Fibroblast of skin of left biceps (primary cell): Measurements from ENCODE around the gene GRIA2.
"Not testable (repeated sequence)": the region's sequence is repeated elsewhere in the genome, so short reads cannot be mapped to it uniquely, and the experiment has no call there.

Experiments
- DNase-seq, 2 experiments: peaks; one replicate each; pipeline ENCODE4 v3.0.0-alpha.2; 2013; ENCODE audit warnings: low read depth in 2 of 2

Gene GRIA2

DNA sequence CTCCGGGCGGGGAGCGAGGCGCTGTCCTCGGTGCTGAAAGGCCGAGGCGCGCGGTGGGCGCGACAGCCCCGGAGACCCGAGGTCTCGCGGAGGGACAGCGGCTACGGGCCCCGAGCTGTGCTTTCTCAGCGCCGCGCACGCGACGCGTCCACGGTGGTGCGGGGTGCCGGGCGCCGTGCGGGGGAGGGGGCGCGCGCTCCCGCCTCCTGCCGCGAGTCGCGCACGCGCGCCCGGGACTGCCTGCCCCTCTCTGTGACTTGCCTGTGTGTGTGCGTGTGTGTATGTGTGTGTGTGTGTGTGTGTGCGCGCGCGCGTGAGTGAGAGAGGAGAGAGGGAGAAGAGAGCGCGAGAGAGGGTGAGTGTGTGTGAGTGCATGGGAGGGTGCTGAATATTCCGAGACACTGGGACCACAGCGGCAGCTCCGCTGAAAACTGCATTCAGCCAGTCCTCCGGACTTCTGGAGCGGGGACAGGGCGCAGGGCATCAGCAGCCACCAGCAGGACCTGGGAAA is at the start of gene GRIA2:
GRIA2 (plus strand) TSS at position 358 of the 511 bp plus-strand sequence. CDS start 315 bp downstream, outside the sequence.
- DNase-seq = peak; percentile 12 to 18

DNA sequence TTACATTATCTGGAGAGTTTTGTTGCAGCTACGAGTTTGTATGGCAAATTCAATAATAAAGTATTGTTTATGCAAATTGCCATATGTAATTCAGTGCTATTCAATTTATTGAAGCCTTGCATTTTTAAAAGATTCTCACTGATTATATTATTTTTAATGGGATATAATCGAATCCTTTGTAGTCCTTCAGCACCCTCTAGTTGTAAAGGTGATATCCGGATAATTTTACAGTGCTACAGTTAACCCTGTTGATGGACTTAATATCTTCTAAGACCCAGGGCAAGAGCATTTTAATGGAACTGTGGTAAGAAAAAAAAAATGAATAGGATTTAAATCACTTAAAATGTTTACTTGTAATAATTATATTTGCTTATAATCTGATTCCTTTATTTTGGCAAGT is 48.5 kb upstream of the GRIA2 start:
- DNase-seq = no peak

DNA sequence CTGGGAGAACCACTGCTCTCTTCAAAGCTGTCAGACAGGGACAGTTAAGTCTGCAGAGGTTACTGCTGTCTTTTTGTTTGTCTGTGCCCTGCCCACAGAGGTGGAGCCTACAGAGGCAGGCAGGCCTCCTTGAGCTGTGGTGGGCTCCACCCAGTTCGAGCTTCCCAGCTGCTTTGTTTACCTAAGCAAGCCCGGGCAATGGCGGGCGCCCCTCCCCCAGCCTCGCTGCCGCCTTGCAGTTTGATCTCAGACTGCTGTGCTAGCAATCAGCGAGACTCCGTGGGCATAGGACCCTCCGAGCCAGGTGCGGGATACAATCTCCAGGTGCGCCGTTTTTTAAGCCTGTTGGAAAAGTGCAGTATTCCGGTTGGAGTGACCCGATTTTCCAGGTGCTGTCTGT is 40.3 kb upstream of the GRIA2 start:
- DNase-seq = not testable (repeated sequence)

DNA sequence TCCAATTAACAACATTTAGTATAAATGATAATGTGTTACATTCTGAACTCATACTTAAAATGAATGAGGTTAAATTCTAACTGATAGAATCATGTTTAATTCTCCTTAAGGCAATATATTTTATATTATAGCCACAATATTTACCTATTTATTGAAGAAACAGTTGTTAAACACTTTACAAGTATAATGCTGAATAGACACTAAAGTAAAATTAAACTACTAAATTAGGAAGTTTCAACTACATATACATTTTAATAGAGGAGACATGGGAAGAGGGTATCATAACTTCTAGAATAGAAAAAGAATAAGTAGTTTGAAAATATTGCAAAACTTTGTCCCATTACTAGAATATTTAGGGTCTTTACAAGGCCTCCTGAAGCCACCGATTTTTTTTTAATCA is 36.2 kb upstream of the GRIA2 start:
- no peak for DNase-seq

DNA sequence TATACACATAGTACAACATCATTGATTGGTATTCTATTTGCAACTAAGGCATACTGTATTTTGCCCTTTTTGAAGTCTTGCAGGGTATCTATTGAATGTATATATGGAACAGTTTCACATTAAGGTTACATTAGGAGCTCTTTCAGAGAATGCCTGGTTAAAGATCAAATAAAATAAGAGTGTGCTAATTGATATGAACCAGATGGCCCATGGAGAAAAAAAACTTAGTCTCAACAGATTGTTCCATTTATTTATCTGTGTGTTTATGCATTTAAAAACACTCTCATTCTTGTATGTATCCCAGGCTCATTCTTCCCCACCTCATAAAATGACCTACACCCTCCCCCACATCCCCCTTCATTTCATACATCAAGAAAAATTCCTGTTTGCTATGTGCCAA is 35.2 kb upstream of the GRIA2 start:
- DNase-seq = no peak

DNA sequence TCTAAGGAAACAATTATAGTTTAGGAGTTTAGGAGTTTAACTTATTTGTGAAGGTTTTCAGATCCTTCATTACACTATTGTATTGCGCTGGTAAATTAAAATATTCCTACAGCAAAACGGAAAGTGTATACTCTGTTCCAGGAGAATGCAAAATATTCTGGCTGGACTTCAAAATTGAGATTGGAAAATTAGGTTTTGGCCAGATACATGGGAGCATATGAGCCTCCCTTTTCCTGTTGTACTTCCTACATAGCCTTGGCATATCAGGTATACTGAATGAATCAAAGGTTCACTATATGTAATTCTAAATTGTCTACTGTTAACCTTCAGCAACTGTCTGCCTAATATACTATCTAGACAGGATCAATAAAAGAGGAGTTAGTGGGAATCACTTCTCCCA is 25.2 kb upstream of the GRIA2 start:
- no peak for DNase-seq

DNA sequence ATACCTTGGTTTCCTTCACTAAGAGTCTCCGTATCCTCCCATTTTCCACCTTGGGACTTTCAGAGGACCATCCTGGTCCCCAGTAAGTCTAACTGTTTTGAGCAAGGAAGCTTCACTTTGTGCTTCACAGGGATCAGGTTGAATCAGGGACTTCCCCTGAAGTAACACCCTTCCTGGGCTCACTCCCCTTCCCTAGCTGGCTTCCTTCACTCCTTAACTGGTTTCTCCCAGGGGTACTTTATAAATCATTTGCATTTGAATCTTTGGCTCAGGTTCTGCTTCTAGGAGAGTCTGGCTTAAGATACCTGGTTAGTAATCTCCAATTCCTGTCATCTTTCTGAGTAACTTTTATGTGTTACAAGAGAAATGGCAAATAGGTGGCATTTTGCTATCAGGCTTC is 24.5 kb upstream of the GRIA2 start:
- no peak for DNase-seq

DNA sequence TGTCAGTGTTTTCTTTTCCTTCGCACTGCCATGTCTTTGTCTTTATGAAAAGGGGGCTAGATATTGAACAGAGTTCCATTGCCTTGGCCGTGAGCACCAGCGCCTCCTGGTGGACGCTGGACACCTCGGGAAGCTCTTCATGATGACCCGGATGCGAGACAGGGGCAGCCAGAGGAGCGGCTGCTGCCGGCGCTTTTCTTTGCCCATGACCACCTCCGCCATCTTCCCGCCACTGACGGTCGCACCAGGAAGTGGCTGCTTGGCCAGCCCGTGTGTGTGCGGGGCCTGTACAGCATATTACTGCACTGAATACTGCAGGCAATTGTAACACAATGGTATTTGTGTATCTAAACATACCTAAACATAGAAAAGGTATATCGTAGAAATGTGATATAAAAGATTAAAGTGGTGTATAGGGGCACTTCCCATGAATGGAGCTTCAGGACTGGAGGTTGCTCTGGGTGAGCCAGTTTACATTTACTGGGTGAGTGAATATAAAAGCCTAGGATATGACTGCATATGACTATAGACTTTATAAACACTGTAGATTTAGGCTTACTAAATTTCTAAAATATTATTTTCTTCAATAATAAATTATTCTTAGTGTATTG is 15.8 kb upstream of the GRIA2 start:
- DNase-seq = no peak

DNA sequence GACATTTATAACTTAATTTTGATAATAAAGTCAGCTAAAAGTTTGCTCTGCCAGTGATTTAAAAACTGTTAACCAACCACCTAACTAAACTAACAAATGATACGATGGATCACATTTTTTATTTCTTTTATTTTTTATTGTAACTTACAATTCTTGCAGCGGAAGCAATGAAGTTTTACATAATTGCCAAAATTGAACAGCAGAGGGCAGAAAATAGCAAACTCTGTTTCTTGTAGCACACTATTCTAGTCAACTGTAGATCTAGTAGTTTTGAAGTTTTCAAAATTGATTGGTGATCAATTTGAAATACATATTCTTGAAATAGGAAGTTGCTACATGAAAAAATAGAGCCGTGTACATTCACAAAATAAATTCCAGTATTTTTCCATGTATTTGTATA is 2.8 kb upstream of the GRIA2 start:
- DNase-seq = no peak

DNA sequence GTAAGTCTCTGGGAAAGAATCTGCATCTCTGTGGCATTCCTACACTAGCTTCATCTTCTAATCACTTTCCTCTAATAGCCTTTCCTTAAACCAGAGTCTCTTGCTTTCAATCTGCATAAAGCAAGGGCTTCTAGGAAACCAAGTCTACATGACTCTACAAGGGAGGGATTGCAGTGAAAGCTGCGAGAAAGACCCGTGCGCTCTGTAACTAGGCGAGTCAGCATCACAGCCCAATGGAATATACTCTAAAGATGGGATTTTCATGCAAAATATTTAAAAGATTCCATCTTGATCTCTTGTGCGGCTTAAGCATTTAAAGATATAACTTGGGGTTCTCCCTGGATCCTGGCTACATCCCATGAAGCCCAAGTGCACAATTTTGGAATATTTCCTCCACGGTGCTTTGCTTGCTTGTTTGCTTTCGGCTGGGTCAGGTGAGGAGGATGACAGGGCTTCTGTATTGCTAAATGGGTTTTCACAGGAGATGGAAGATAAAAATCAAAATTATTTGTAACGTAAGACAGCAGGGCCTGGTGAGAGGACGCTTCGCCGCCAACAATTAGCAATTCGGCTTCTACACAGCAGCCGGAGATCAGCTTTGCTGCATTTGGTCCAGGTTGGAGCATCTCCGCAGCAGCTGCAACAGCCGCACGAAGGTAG is 687 bp upstream of the GRIA2 start:
- DNase-seq = no peak

DNA sequence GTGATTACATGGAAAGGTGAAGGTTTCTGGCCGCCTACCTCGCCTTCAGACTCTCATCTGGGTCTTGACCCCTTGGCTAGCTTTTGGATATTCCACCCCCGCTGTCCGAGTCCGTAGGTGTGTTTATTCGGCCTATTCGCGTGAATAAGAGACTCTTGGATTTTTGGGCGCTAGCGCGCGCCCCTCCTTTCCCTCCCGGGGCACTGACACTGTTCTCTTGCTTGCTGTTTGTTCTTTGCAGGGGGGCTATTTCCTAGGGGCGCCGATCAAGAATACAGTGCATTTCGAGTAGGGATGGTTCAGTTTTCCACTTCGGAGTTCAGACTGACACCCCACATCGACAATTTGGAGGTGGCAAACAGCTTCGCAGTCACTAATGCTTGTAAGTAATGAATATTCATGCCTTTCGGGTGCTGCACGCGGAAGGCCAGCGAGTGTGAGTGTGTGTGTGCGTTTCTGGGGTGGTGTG is 932 bp downstream of the GRIA2 start:
- no peak for DNase-seq

DNA sequence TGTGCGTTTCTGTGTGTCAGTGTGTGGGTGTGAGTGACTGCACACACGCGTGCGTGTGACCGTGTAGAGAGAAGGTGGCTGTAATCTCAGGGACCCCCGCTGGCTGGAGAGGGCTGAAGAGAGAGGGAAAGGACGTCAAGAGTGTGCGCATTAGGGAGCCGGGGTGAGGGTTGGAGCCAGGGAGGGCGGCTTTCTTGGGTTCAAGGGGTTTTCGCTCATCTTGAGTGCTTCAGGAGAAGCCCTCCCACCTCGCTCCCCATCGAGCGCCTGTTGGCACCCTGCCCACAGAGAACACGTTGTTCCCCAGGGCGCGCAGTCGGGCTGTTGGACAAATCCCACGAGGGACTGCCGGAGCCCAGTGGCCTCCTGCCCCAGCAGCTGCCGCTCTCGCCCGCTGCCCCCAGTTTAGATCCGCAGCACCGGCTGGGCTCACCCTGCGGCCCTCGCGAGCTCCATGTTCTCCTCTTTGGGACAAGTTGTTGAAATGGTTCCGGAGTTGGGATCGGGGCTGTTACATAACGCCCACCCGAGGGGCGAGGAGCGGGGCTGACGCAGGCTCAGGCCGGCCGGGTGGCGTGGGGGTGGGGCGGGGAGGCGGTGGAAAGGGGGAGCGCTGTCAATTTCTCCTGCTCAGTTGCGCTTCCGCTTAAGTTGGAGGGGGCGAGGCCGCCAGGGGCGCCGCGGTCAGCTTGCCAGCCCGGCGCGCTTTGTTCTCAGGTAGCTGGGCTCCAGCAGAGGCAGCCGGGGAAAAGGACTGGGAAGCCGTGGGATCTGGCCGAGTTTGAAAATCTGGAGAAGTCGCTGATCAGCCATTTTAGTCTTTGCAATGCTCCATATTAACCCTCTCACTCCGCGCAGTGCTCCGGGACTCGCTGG is 1.6 kb downstream of the GRIA2 start:
- DNase-seq = no peak

DNA sequence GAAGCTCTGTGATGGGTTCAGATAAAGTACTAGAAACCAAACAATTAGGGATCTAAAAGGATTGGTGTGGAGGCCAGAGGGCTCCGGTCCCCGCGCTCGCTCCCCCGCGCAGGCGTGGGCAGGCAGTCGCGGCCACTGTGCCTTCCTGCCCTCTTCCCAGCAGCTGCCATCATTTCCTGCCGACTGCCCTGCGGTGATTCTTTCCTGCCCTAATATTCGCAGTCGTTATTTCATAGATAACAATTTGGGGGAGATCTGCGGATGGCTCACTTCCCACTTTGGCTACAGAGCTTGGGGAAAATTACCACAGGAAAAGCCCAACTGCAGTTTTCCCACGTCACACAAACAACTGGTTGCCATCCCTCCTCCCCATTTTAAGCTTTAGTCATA is 2.2 kb downstream of the GRIA2 start:
- no peak for DNase-seq

DNA sequence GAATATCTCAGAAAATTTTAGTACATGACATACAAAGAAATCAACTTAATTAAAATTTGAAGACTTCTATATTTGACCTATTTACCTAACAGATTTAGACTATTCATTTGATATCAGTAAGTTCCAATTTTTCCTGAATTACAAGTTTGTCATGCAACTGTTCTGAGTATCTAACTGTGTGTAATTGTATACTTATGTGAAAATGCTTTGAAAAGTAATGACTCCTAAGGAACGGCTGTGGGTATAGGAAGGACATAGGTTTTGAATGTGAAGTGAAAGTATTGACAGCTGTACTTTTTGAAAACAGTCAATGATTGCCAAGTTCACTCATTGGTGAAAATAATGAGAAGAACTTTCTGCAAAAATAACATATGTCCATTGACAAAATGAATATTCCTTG is 2.9 kb downstream of the GRIA2 start:
- DNase-seq = no peak

DNA sequence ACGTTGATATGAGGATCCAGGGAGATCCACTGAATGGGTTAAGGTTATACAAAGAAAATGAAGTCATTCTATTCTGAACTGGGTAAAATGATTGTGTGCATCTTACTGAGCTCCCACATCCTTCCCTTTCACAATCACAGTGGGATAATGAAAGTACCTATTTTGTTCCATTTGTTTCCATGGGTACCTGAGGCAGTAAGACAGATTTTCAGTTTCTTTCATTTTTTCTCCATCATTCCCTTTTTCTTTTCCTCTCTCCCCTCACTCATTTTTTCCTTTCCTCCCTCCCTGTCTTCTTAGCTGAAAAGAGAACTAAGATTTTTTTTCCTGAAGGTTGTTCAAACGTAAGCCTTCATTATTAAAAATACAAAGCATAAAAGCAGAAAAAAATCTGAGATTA is 4.6 kb downstream of the GRIA2 start:
- no peak for DNase-seq

DNA sequence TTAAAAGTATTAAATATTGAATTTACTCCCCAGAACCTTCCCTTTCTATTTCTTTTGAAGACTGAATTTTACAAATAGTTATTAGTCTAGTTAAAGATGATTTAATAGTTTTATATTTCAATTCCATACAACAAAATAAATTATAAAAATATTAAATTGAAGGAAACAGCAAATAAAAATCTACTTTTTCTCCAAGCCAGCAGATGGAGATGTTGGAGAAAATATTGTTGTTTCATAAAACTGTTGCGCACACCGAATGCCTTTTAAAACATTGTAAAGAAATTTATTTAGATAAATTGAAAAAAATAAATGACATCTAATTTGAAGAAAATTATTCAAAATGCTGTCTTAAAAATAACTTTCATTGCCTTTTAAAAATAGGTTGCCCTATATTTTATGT is 5.5 kb downstream of the GRIA2 start:
- DNase-seq = no peak

DNA sequence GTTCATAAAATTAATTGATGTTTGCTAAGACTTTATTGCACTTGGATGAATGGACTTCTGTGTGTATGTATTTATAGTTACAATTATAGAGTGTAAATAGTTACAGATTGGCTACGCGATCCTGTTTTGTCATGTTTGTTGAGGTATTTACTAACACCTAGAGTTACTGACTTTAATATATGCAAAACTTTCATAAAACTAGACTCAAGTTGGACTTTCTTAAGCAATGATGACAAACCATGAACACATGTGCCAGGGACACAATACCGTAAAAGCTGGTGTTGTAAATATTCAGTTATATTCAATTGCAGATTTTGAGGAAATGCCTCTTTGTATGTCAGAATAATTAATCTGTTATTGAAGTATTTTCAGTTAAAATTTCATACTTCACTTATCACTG is 6.1 kb downstream of the GRIA2 start:
- no peak for DNase-seq

DNA sequence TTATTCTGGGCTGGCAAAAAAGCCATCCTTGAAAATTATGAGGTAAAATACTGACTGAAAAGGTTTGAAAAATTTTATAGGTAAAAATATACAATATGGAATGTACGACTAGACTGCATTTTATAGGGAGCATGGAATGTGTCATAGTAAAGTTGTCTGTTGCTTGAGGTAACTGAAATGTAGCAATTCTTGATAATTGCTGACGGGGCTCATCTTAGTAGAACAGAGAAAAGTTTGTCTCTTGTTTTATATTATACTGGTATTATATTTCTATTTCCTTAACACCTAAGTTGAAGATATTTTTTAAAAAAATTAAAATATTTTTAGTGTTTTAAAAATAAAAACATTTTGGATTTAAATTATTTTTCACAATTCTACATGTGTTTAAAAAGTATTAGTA is 11.0 kb downstream of the GRIA2 start:
- DNase-seq = no peak

DNA sequence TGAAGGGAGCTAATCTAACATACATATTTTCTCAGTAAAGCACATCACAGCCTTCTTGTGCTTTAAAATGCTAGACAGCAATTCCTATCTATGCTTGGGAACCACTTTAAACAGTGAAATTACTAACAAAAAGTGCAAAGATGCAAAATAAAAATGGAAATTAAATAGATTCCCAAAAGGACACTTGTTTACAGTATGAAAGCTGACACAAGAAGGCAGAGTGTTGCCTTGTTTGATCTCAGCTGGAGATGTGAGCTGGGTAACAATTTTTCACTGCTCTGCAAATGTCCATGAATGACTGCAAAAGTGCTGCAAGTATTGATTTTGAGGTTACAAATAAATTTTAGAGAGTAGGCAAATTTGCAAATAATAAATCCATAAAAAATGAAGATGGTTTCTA is 22.3 kb downstream of the GRIA2 start:
- no peak for DNase-seq

DNA sequence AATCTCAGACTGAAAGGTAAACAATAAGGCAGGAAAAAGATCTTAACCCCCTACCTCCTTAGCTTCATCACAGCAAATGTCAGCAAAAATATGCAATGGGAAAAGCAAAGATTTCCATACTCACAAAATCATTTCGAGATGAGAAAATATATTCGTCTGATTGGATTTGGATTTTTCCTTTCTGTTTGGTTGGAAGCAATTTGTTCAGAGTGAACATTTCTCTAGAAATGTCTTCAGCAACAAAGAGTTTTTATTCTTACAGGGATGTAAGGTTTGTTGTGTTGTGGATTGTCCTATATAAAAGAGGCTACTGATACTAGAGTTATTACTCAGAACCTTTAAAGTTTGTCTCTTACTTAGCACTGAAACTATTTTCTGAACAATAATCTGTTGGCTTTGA is 23.8 kb downstream of the GRIA2 start:
- no peak for DNase-seq

DNA sequence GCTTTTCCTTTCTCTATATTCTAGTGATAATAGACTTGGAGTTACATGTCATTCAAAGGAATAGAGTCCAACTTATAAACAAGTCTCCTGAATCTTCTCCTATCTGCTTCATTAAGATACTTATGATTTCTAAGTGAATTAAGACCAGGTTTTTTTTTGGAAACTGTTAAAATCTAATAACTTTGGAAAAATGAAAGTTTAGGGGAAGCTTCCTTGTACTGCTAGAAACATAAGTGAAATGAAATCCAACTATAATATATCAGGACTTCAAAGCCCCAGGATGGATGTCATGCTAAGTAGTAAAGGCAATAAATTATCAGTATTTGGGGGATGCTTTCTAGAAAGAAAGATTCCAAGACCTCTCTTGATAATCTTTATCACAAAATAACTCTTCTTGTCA is 24.8 kb downstream of the GRIA2 start:
- DNase-seq = no peak

DNA sequence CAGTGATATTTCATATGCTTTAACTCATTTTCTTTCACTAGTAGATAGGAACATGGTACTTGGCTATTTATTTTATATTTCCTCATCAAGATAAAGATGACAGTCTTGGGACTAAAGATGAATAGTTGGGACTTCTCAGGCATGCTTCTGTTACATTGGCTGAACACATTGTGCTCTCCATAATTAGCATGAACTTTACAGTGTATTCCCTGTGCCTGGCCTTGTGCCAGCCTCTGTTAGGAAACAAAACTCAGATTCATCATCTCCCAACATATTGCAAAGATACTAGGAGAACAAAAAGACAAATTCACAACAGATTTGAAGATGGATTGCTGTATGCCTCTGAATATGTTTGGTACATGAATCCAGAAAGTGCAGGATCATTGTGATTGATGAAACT is 26.4 kb downstream of the GRIA2 start:
- no peak for DNase-seq

DNA sequence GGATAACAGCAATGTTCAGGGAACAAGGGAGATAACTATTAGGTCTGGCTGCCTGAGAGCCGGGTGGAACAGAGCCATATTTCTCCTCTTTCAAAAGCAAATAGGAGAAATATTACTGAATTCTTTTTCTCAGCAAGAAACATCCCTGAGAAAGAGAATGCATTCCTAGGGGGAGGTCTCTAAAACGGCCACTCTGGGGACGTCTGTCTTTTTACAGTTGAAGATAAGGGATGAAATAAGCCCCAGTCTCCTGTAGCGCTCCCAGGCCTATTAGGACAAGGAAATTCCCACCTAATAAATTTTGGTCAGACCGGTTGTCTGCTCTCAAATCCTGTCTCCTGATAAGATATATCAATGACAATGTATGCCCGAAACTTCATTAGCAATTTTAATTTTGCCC is 37.6 kb downstream of the GRIA2 start:
- not testable (repeated sequence) for DNase-seq
